Measurements from ENCODE around the gene TIAM1.

Gene TIAM1

DNA sequence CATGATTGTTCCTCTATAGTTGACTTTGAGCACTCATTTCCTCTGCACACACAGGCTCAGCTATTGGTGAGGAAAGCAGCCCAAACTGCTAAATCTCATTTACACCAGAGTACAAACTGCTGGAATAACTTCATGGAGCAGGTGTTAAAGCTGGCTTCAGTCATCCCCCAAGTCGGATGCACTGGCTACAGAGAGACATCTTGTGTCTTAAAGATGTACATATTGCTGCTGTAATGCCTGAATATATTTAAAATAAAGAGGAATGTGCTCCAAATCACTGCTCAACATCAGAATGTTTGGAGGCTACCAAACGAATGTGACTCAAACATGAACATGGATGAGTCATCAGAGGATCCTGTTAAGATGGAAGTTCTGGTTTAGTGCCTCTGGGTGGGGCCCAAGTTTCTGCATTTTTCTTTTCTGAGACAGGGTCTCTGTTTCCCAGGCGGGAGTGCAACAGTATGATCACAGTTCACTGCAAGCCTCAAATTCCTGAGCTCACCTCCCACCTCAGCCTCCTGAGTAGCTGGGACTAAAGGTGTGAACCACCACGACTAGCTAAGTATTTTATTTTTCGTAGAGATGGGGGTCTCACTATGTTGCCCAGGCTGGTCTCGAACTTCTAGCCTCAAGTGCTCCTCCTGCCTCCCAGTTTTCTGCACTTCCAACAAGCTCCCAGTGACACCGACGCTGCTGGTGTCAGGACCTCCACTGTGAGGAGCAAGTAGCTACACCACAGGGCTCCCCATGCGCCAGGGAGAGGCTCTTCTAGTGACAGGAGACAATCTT, 226.7 kb downstream of the TIAM1 start:
- DNase-seq = peak; percentile 92

DNA sequence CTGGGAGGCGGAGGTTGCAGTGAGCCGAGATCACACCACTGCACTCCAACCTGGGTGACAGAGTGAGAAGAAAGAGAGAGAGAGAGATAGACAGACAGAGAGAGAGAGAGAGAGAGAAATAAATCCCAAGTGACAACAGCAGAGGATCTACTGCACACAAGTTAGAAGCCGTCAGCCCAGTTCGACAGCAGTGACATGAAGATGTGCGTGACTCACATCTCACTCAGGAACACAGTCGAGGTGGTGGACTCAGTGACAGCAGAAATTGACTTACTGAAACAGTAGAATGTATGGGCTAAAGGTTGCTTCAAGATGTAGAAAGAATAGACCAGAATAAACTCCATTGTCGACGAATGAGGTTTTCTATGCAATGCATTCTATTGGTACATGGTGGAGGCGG, 228.8 kb downstream of the TIAM1 start:
- DNase-seq = no peak

- DNase-seq = no peak
Observed at GRCh38 chr21:31111093-31111492, 233.0 kb downstream of the TIAM1 start.

DNA sequence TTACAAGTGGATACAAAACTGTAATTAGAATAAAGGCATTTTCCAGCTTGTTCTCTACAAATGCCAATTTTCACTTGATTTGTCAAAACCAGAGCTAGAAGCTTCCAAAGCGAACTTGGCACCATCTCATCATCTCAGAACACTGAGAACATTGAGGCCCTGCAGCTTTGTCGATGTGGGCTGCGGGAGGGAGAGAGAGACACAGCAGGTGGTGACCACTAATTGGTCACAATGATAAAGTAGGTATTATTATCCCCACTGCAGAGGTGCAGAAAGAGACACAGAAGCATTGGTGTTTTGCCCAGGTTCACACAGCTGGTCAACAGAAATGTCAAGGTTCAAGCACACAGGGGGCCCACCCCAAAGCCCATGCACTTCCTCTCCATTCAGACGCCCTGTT, 233.6 kb downstream of the TIAM1 start:
- no peak for DNase-seq

- DNase-seq = no peak
Observed at GRCh38 chr21:31107871-31108270, 236.2 kb downstream of the TIAM1 start.

- no peak for DNase-seq
Observed at GRCh38 chr21:31107176-31107785, 236.8 kb downstream of the TIAM1 start.

GRCh38 chr21:31103571-31104265, 240.3 kb downstream of the TIAM1 start:
- no peak for DNase-seq

GRCh38 chr21:31103163-31103562, 240.9 kb downstream of the TIAM1 start:
- DNase-seq = no peak

DNA sequence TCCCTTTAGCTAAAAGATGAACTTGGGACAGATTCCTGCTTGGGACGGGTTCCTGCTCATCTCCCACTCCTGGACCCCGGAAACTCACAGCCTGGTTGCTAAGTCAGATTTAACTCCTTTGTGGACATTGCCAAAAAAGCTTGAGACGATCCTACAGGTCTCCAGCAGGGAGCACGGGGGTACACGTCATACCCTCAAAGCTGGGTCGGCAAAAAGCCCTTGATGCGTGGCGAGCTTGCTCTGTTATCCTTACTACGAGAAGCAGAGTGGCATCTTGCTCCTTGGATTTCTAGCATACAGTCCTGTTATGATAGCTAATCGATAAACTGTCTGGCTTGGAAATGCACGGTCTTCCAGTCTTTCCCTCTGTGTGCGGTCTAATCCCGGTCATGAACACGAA, 244.9 kb downstream of the TIAM1 start:
- DNase-seq = no peak

- peak; percentile 54 for DNase-seq
Observed at GRCh38 chr21:31098576-31099005, 245.5 kb downstream of the TIAM1 start.

DNA sequence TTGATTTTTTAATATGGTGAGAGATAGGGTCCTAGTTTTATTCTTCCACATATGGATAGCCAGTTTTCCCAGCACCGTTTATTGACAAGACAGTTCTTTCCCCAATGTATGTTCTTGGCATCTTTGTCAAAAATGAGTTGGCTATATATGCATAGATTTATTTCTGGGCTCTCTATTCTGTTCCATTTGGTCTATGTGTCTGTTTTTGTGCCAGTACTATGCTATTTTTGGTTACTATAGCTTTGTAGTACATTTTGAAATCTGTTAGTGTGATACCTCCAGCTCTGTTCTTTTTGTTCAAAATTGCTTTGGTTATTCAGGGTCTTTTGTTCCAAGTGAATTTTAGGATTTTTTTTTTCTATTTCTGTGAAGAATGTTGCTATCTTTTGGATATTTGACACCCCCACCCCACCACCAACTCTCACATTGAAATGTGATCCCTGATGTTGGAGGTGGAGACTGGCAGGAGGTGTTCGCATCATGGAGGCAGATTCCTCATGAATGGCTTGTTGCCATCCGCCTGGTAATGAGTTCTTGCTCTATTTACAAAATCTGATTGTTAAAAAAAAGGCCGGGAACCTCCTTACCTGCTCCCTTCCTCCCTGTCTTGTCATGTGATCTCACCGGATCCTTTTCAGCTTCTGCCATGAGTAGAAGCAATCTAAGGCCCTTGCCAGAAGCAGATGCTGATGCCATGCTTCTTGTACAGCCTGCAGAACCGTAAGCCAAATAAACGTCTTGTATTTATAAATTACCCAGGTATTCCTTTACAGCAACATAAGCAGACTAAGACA, 251.0 kb downstream of the TIAM1 start:
- no peak for DNase-seq

GRCh38 chr21:31090376-31090775, 253.7 kb downstream of the TIAM1 start:
- no peak for DNase-seq

GRCh38 chr21:31088474-31088751, 255.6 kb downstream of the TIAM1 start:
- DNase-seq = no peak

DNA sequence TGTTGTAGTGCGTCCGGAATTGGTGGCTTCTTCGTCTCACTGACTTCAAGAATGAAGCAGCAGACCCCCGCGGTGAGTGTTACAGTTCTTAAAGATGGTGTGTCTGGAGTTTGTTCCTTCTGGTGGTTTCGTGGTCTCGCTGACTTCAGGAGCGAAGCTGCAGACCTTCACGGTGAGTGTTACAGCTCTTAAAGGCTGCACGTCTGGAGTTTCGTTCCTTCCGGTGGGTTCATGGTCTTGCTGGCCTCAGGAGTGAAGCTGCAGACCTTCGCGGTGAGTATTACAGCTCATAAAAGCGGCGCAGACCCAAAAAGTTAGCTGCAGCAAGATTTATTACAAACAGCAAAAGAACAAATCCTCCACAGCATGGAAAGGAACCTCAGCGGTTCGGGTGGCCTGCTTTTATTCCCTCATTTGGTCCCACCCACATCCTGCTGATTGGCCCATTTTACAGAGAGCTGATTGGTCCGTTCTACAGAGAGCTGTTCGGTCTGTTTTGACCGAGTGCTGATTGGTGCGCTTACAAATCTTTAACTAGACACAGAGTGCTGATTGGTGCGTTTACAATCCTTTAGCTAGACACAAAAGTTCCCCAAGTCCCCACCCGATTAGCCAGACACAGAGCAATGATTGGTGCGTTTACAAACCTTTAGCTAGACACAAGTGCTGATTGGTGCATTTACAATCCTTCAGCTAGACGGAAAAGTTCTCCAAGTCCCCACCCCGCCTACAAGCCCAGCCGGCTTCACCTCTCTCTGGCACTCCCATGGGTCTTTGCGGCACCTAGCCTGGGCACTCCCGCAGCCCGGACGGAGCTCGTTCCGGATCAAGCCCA, 256.2 kb downstream of the TIAM1 start:
- DNase-seq = no peak

DNA sequence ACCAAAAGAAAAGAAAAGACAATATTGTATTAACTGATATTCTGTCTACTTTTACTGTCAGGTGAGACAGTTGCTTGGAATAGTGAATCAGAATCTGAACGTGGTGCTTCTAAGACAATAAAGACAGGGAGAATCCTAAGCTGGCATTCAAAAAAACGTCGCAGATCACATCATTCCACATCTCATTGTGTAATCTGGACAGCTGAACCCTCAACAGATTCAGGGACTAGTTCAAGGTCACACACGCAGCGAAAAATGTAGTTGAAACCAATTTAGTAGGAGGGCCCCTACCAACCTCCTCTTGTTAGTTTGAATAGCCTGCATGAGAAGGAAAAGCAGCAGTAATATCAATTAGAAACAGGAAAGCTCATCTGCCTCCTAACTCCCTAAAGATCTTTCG, 259.4 kb downstream of the TIAM1 start:
- no peak for DNase-seq

DNA sequence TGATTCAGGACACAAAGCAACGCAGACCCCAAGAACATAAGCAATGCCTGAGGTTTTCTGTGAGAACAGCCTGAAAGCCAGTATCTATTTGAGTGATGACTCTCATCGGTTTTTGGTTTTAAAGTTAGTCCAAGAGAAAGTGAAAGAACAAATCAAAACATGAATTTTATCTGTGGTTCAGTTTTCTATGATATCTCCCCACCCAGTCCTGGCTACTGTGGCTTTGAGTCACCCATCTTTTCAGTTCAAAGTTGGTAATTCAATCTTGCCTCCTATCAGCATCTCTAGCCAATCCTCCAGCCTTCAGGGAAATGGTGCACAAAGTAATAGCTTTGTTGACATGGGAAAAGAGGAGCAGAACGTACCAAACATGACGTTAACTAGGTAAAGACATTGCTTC, 265.3 kb downstream of the TIAM1 start:
- peak; percentile 18 for DNase-seq

DNA sequence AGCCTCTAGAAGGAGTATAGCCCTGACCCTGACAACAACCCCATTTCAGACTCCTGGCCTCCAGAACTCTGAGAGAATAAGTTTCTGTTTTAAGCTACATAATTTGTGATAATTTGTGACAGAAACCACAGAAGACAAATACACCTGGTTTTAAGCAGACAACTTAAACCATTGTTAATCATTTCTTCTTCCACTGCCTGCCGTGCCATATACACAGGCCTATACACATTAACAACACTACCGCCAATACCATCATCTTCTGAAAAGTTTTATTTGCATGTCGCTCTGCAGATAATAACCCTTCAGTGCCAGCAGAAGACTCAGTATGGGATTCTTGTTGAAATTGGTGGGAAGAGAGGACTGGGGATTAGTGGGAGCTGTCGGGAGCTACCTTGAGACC, 265.8 kb downstream of the TIAM1 start:
- no peak for DNase-seq

DNA sequence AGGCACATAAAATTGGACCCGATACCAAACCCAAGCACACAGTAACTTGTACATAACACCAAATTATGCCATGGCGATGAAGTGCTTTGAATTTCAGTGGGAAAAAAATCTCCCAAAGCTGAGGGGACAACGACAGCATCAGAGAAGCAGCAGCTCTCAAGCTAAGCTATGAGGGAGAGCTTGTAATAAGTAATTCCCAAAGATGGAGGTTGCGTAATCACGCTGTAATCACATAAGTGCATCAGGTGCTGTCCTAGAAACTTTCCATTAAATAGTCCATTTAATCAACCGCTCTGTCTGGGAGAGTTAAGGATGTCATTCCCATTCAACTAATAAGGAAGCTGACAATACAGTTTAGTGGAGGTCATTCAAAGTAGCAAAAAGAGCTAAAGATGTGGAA, 268.2 kb downstream of the TIAM1 start:
- no peak for DNase-seq

- DNase-seq = no peak
Observed at GRCh38 chr21:31072533-31072932, 271.5 kb downstream of the TIAM1 start.
